Retinal pigment epithelial cell (primary cell): ENCODE measurements around the gene NPW.
A peak's percentile ranks its signal among the peaks of the same experiment; 100 is the strongest.

Source experiments
- DNase-seq: peaks from one replicate; pipeline ENCODE4 v3.0.0-alpha.2; 2010; ENCODE audit warnings: low read depth
- H3K4me3 ChIP-seq: 2 replicates; pipeline ENCODE4 v1.5.1; 2011; ENCODE audit warnings: mild to moderate bottlenecking, low read length, control low read depth, moderate library complexity
- TF ChIP-seq, protein P1 (sequence below): conservative IDR thresholded peaks from 2 replicates; pipeline ENCODE4 v1.5.1; 2011; ENCODE audit warnings: low read depth, low read length, control low read depth, inconsistent platforms

The NPW gene

GRCh38 chr16:2003827-2004641 lies 15.6 kb upstream of the NPW start:
- TF ChIP-seq, protein P1, sequence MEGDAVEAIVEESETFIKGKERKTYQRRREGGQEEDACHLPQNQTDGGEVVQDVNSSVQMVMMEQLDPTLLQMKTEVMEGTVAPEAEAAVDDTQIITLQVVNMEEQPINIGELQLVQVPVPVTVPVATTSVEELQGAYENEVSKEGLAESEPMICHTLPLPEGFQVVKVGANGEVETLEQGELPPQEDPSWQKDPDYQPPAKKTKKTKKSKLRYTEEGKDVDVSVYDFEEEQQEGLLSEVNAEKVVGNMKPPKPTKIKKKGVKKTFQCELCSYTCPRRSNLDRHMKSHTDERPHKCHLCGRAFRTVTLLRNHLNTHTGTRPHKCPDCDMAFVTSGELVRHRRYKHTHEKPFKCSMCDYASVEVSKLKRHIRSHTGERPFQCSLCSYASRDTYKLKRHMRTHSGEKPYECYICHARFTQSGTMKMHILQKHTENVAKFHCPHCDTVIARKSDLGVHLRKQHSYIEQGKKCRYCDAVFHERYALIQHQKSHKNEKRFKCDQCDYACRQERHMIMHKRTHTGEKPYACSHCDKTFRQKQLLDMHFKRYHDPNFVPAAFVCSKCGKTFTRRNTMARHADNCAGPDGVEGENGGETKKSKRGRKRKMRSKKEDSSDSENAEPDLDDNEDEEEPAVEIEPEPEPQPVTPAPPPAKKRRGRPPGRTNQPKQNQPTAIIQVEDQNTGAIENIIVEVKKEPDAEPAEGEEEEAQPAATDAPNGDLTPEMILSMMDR = peak; percentile 98
- no peak overlapping the region for H3K4me3 ChIP-seq
- DNase-seq = peak; percentile 63

- TF ChIP-seq, protein P1 = no peak
- no peak for DNase-seq
- no peak overlapping the region for H3K4me3 ChIP-seq
Observed at GRCh38 chr16:2004795-2005517, 14.6 kb upstream of the NPW start.

DNA sequence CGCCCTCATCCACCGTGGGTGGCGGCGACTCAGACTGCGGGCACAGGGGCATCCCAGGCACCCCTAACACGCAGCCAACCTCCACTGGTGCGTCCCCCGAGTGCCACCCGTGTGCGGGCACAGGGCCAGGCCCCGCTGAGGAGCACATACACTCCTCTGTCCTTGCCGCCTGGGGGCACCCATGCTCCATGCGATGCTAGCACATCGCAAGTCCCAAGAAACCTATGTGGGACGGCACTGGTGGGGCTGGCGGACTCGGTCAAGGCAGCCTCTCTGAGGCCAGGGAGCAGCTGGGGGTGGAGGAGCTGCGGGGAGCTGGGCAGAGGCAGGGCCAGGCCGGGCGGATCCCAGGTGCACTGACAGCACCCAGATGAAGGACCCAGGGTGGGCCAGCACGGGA lies 13.9 kb upstream of the NPW start:
- DNase-seq = no peak
- H3K4me3 ChIP-seq = no peak overlapping the region
- TF ChIP-seq, protein P1 = no peak

- TF ChIP-seq, protein P1 = no peak
- DNase-seq = no peak
- H3K4me3 ChIP-seq = no peak overlapping the region
Observed at GRCh38 chr16:2006317-2006716, 13.3 kb upstream of the NPW start.

DNA sequence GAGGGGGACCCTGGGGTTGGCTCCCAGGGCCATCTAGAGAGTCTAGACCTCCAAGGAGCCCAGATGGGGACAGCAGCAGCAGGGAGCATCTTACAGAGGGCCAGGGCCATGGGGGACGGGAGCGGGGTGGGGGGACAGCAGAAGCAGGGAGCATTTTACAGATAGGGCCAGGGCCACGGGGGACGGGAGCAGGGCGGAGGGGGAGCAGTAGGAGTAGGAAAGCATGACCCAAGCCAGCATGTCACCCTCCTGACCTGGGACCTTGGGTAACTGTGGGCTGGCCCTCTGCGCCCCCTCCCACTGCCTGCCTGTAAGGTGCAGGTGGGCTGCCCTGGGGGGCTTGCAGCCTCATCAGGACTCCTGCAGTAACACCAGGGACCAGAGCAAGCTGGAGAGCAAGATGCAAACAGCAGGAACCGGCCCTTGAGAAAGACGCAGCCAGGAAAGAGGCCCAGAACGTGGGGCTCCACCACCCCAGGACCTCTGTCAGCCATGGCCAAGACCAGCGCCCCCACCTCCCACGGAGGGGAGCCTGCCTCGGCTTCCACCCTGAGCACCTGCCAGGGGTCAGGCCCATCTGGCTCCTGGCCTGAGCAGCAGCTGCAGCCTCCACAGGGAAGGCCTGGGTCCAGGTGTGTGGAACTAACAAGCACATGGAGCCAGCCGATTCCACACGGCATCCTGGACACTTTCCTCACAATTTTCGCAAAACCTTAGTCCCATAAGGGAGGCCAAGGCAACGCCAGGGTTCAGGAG lies 12.3 kb upstream of the NPW start:
- DNase-seq = no peak
- TF ChIP-seq, protein P1 = no peak
- H3K4me3 ChIP-seq = no peak overlapping the region

DNA sequence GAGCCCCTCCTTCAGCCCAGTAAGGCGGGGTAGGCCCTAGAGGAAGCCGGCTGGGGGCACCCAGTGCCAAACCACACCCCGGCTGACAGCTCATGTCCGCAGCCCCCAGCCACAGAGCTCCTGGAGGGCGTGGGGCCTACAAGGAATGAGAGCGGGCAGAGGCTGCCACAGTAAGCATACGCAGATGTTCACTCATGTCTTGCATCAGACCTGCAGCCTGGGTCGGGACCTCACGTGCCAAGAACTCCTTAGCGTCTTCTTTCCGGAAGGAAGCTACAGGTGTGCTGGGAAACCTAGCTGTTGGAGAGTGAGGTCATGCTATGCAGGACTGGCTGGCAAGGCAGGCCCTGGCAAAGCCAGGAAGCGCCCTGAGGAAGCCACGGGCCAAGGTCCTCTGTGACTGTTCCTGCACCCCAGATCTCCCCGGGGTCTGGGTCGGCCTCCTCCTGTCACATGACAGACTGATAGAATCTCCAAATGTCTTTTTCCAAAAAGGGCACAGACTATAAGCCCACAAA lies 11.5 kb upstream of the NPW start:
- peak overlapping the region; percentile 76 for H3K4me3 ChIP-seq
- TF ChIP-seq, protein P1 = no peak
- DNase-seq = no peak
